Measurements from ENCODE around the gene CRAT.
"Not testable (repeated sequence)": the region's sequence is repeated elsewhere in the genome, so short reads cannot be mapped to it uniquely, and the experiment has no call there.

The CRAT gene

GRCh38 chr9:129138144-129138462 lies 27.5 kb upstream of the CRAT start:
- DNase-seq, result no peak

DNA sequence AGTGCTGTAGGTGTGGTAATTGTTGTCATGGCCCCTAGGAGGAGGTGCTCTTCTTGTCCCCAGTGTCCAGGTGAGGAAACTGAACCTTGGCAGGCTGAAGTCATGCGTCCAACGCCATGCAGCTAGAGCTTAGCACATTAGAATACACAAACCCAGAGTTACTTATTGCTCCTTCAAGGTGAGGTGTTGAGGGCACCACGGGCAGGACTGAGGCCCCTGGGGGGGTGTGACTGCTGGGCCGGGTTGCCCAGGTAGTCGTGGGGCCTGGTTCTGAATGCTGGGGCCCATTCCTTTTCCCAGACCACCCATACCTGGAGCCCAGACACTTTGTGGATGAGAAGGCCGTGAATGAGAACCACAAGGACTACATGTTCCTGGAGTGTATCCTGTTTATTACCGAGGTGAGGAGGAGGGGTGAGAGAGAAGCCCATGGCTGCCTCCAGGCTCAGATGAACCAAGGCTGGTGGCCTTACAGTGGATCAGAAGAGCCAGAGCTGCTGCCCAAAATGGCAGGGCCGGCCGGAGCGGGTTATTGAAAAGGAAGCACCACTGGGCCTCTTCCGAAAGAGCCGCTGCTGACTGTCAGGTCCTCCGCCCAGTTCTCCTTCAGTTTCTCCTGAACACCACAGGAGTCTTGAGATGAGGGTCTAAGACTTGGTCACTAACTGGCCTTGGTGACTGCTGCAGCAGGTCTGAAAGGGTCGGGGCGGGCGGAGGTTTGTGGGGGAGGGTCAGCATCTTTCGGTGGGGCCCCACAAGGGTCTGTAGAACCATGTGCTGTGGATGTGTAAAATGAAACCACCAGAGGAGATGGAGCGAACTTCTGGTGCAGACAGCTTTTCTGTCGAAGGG lies 26.9 kb upstream of the CRAT start:
- DNase-seq, result no peak

DNA sequence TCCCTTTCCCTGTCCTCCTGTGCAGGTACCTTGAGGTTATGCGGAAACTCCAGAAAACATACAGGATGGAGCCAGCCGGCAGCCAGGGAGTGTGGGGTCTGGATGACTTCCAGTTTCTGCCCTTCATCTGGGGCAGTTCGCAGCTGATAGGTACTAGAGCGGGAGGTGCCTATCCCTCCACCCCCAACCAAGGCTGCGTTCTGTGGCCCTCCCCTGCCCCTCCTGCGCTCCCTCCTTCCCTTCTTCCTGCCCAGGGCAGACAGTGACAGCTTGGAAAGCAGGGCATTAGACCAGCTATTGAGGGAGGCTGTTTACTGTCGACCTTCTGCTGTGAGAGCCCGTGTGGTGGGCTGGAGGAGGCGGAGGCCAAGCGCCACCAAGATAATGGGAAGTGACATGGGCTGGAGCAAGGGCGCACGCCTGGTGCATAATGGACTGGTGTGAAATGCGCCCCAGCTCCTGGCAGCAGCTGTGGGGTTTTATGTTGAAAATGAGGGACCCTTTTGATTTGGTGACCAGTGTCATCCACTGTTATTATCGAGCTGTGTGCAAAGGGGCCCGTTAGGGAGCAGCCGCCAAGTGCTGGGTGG lies 25.9 kb upstream of the CRAT start:
- no peak for DNase-seq

GRCh38 chr9:129135476-129135875 lies 24.9 kb upstream of the CRAT start:
- no peak for DNase-seq

DNA sequence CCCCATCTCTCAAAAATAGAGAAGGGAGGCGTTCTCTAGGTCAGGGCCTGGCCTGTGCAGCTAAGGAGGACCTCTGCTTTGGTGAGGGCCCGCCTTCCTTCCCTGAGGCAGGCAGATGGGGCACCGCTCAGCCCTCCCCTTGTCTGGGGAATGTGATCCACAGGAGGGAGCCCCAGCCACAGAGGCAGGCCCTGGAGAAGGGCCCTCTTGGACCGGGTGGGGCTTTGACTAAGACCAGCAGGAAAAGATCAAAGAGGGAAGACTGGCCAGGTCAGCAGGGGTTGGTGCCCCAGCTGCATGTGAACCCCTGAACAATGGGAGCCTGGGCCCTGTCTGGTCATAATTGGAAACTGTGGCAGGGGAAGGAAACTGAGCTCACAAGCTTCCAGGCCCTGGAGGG lies 22.5 kb upstream of the CRAT start:
- no peak for DNase-seq

DNA sequence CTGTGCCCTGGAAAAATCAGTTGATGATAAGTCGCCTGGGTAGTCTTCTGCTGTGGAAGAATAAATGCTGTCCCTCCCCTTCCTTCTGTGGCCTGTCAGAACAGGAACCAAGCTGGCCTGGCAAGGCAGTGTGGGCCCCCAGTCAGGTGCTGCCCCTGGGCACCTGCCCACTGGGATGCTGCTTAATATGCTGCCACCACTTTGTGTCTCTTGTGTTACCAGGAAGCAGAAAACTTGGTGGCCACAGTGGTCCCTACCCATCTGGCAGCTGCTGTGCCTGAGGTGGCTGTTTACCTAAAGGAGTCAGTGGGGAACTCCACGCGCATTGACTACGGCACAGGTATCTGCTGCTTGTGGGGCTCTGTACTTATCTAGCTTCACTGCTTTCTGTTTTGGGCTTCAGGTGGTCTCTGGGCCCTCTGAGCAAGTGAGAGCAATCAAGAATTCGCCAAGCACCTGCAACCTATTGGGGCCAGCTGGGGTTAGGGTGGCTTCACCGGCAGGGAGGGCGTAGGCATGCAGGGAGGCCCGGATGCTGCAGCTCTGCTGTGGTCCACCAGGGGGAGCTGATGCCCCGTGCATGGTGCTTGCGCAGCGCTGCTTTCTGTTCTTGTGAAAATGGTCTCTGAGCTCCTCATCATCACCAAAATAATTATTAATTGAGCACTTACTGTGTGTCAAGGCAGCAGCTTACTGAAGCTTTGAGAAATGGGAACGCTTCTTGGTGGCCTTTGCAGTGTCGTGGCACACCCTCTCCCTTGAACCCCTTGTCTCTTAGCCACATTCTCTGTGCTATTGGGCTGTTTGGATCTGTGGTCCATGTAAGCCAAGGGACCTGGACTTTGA lies 20.9 kb upstream of the CRAT start:
- no peak for DNase-seq

DNA sequence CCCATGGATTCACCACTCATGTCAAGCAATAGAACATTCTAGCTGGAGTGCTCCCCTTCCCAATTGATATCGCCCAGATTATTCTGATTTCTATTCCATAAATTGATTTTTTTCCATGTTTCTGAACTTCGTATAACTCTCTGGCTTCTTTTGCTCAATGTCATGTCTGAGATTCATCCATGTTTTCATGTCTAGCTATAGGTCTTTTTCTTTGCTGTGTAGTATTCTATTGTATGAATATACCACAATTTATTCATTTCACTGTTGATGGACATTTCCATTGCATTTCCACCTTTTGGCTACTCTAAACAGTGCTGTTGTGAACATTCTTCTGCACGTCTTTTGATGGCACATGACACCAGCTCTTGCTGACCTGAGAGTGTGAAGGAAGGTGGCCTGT lies 20.2 kb upstream of the CRAT start:
- no peak for DNase-seq

GRCh38 chr9:129130271-129130670 lies 19.7 kb upstream of the CRAT start:
- DNase-seq, result not testable (repeated sequence)

- no peak for DNase-seq
Measured at GRCh38 chr9:129128689-129129088, 18.1 kb upstream of the CRAT start.

DNA sequence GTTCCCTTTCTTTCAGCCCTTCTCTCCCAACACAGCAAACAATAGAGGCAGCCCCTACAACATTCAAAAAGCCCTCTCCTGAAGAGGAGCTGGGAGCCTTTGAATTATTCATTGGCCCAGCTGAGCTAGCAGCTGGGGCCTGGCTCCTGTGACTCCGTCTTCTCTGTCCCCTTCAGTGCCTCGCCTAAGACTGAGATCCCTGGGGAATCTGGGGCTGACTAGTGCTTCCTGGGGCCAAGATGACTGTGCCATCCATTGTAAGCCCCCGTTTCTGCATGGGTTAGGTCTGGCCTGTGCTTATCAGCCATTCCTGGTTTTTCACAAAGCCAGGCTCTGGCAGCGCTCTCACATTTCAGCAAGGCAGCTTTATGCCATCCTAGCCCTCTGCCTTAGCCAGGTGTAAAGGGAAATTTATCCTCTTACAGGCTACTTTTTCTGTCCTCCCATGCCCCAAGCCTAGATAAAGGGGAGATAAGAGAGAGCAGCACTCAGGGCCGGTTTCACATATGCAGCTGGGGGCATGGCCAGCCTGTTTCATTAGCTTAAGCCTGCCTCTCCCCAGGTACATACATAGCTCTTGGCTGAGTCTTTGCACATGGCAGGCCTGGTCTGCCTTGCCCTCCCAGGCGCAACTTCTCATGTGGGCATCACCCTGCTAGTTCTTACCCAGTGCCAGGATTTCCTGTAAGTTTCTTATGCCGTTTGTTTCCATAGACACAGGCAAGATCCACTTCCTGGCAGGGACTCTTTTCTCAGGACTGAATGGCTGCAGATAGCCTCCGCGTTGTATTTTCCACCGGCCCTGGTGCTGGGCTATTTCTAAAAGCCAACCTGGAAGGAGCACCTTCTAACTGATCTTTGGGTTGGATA lies 16.4 kb upstream of the CRAT start:
- DNase-seq, result no peak

DNA sequence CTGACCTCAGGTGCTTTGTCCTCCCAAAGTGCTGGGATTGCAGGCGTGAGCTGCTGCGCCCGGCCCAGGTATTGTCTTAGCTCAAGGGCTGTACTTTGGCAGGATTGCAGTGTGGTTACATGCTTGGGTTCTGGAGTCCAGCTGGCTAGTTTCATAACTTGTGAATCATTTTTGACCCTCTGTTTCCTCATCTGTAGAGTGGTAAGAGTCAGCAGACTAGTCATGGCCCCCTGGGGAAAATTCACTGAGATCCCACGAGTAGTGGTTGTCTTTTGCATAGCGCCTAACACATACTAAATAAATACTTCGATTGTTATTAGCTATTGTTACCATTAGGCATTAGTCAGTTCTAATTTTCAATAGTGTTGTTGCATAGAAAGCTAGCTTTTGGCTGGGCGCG lies 14.9 kb upstream of the CRAT start:
- no peak for DNase-seq

- no peak for DNase-seq
Measured at GRCh38 chr9:129124506-129125069, 14.0 kb upstream of the CRAT start.

DNA sequence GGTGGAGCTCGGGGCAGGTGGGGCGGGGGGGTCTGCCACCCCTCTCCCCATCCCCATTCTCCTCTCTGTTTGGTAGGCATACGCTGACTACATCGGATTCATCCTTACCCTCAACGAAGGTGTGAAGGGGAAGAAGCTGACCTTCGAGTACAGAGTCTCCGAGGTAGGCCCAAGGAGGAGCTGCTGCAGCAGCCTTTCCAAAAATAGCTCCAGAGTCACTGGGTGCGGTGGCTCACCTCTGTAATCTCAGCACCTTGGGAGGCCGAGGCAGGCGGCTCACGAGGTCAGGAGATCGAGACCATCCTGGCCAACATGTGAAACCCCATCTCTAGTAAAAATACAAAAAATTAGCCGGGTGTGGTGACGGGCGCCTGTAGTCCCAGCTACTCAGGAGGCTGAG lies 12.4 kb upstream of the CRAT start:
- DNase-seq, result not testable (repeated sequence)

- no peak for DNase-seq
Measured at GRCh38 chr9:129122133-129122532, 11.5 kb upstream of the CRAT start.

- no peak for DNase-seq
Measured at GRCh38 chr9:129121483-129121882, 10.9 kb upstream of the CRAT start.

DNA sequence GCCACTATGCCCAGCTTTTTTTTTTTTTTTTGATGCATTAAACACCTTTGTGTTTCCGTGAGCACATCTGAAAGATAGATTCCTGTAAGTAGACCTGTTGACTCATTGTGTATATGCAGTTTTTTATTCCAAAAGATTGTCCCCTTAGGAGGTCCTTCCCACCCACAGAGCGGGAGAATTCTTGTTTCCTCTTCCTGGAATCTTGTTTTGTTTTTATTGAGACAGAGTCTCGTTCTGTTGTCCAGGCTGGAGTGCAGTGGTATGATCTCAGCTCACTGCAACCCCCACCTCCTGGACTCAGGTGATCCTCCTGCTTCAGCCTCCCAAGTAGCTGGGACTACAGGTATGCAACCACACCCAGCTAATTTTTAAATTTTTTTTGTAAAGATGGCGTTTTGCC lies 8.2 kb upstream of the CRAT start:
- DNase-seq, result no peak

- no peak for DNase-seq
Measured at GRCh38 chr9:129113645-129114304, 3.2 kb upstream of the CRAT start.

DNA sequence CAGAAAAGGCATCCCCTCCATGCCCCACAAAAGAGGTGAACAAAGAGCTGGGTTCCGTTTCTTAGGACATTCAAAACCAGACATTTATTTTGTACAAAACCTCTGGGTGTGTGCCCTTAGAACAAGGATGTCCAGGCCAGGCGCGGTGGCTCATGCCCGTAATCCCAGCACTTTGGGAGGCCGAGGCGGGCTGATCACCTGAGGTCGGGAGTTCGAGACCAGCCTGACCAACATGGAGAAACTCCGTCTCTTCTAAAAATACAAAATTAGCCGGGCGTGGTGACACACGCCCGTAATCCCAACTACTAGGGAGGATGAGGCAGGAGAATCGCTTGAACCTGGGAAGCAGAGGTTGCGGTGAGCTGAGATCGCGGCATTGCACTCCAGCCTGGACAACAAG lies 1.9 kb upstream of the CRAT start:
- not testable (repeated sequence) for DNase-seq

GRCh38 chr9:129111528-129112151 lies 1.0 kb upstream of the CRAT start:
- DNase-seq, result no peak

DNA sequence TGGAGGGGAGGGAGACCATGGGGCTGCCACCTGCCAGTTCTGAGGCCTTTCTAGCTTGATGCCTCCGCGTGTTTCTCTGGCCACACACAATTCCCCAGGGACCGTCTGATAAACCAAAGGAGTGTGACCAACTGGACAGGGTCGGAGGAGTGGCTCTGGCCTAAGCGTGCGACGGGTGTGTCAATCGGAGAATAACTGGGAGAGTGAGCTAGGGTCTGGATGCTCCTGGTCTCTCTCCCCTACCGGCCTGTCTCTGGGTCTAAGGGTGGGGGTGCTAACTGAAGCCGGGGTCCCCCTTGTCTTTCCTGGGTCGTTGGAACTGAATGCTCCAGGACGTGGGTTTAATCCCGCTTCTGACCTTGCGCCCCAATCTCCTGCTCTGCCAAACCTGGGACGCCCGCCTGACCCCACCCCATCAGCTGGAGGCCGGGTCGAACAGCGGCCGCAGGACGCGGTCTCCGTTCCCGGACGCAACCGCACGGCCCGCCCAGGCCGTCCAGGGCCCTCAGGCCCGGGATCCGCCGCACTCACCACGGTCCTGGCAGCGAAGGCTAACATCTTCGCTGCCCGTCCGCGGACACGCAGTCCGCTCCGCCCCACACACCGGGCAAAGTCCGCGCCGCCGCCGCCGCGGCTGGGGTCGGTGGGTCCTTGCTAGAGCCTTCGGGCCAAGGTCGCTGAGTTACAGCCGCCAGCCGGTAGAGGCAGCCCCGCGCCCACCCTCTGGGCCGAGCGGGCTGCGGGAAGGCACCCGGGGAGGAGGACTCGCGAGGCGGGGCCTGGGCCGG lies 447 bp downstream of the CRAT start:
- DNase-seq, result no peak

DNA sequence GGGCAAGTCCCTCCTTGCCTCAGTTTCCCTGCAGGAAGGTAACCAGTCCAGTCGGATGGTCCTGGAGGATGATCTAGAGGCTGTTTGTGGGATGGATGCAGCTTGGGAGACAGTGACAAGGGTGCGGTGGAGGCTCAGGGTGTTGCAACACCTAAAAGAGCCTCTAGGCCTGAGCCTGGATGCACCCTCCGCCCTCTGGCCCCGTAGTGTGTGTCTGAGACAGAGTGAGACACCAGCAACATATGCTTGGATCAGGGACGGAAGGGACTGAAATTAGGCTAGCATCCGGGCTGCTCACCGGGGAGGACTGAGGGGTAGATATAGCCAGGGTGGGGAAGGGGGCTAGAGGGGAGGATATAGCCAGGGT lies 1.1 kb downstream of the CRAT start:
- peak; percentile 26 for DNase-seq

Data from SIG-M5 (cell line).